ENCODE data around the gene PRDX1.
"Not testable (repeated sequence)": the region's sequence is repeated elsewhere in the genome, so short reads cannot be mapped to it uniquely, and the experiment has no call there.

The PRDX1 gene

GRCh38 chr1:45522324-45523104 is 830 bp upstream of the PRDX1 start:
- in situ Hi-C loops (cut with HindIII; ENCODE audit: low sequenced_read_pairs) = no loop called here
- H3K4me3 ChIP-seq (ENCODE audit: low read depth, low read length) = peak overlapping the region; percentile 98
- peak; percentile 66 for DNase-seq (ENCODE audit: low read depth, low spot score)
- no peak for TF ChIP-seq CTCF (IDR thresholded peaks at IDR 0.05; ENCODE audit: low read depth, low read length)

- peak overlapping the region; percentile 16 for H3K4me3 ChIP-seq (ENCODE audit: low read depth, low read length)
- DNase-seq (ENCODE audit: low read depth, low spot score); in situ Hi-C loops (cut with HindIII; ENCODE audit: low sequenced_read_pairs): not testable (repeated sequence)
Measured at GRCh38 chr1:45519774-45520173, 1.9 kb downstream of the PRDX1 start.

GRCh38 chr1:45518910-45519309 is 2.8 kb downstream of the PRDX1 start:
- peak overlapping the region; percentile 16 for H3K4me3 ChIP-seq (ENCODE audit: low read depth, low read length)
- TF ChIP-seq CTCF (IDR thresholded peaks at IDR 0.05; ENCODE audit: low read depth, low read length) = no peak
- no peak for DNase-seq (ENCODE audit: low read depth, low spot score)
- in situ Hi-C loops (cut with HindIII; ENCODE audit: low sequenced_read_pairs) = no loop called here

GRCh38 chr1:45518366-45518765 is 3.3 kb downstream of the PRDX1 start:
- in situ Hi-C loops (cut with HindIII; ENCODE audit: low sequenced_read_pairs); H3K4me3 ChIP-seq (ENCODE audit: low read depth, low read length); DNase-seq (ENCODE audit: low read depth, low spot score): not testable (repeated sequence)

- TF ChIP-seq CTCF (IDR thresholded peaks at IDR 0.05; ENCODE audit: low read depth, low read length) = no peak
- DNase-seq (ENCODE audit: low read depth, low spot score) = no peak
- in situ Hi-C loops (cut with HindIII; ENCODE audit: low sequenced_read_pairs) = no loop called here
- H3K4me3 ChIP-seq (ENCODE audit: low read depth, low read length) = no peak overlapping the region
Measured at GRCh38 chr1:45516465-45516864, 5.2 kb downstream of the PRDX1 start.

GRCh38 chr1:45516036-45516435 is 5.6 kb downstream of the PRDX1 start:
- no peak for TF ChIP-seq CTCF (IDR thresholded peaks at IDR 0.05; ENCODE audit: low read depth, low read length)
- no peak for DNase-seq (ENCODE audit: low read depth, low spot score)
- H3K4me3 ChIP-seq (ENCODE audit: low read depth, low read length) = no peak overlapping the region
- in situ Hi-C loops (cut with HindIII; ENCODE audit: low sequenced_read_pairs) = no loop called here

GRCh38 chr1:45513532-45514260 is 8.0 kb downstream of the PRDX1 start:
- H3K4me3 ChIP-seq (ENCODE audit: low read depth, low read length); in situ Hi-C loops (cut with HindIII; ENCODE audit: low sequenced_read_pairs); DNase-seq (ENCODE audit: low read depth, low spot score): not testable (repeated sequence)

- DNase-seq (ENCODE audit: low read depth, low spot score) = peak; percentile 58
- in situ Hi-C loops (cut with HindIII; ENCODE audit: low sequenced_read_pairs) = no loop called here
- TF ChIP-seq CTCF (IDR thresholded peaks at IDR 0.05; ENCODE audit: low read depth, low read length) = peak; percentile 77
- H3K4me3 ChIP-seq (ENCODE audit: low read depth, low read length) = no peak overlapping the region
Measured at GRCh38 chr1:45512641-45513054, 9.0 kb downstream of the PRDX1 start.

All from astrocyte of the spinal cord (primary cell).